ENCODE data around the gene LRIG1. TPM values are rescaled to one million over a fixed set of nuclear protein-coding genes. Genes with fewer than 3 reads are reported as not detected.

Gene LRIG1
- total and polyA plus RNA-seq, 2 experiments from 2014 or later, result 8.2 to 13.3 TPM

DNA sequence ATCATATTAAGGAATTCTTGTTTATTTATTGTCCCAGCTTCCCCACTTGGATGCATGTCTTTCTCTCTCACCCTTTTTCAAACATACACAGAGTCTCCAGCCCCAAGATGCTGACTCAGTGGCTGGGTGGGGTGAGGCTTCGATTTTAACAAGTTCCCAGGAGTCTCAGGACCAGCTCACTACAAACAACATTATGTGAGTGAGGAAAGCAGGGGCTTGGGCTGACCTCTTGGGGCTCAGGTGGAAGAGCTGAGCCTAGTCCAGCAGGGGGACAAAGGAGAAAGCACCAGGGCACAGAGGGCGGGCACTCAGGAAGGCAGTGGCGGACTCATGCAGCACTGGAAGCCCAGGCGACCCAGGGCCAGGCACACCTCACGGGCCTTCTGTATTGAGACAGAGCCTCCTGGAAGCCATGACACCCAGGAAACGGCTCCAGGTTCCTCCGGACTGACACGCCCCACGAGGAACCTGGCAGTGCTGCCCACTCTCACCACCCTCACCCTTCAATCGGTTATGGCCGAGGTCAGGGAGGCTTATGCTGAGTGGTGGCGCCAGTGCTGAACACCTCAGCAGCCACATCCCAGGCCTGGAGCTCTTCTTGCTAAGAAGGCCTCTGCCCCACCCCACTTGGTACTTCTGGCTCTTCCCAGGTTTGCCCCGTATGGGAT, 97.4 kb downstream of the LRIG1 start:
- H3K36me3 ChIP-seq (replicated peaks; ENCODE audit: insufficient read depth, low read depth), result no peaks in the 10 kb centered on the region
- no peaks in the 10 kb centered on the region for H3K9me3 ChIP-seq (ENCODE audit: low read depth)
- no peaks in the 10 kb centered on the region for H3K27me3 ChIP-seq
- WGBS (ENCODE audit: low lambda C conversion rate, missing lambda C conversion rate), result 82% methylated on average over 13 of the region's 13 CpGs
- no peak overlapping the region for H2AFZ ChIP-seq
- H3K4me1 ChIP-seq (ENCODE audit: insufficient read depth), result peaks cover 6% of the 10 kb centered on the region
- no peak overlapping the region for H3K4me3 ChIP-seq
- H3K79me2 ChIP-seq, result no peaks in the 10 kb centered on the region
- no peaks in the 10 kb centered on the region for H4K20me1 ChIP-seq (ENCODE audit: insufficient read depth, poor library complexity, severe bottlenecking)
- no peak overlapping the region for H3K4me2 ChIP-seq
- H3K9me2 ChIP-seq (replicated peaks; ENCODE audit: insufficient read depth), result no peaks in the 10 kb centered on the region
- no peak for TF ChIP-seq EZH2 (IDR thresholded peaks at IDR 0.05; ENCODE audit: borderline replicate concordance)
- TF ChIP-seq, protein P1, sequence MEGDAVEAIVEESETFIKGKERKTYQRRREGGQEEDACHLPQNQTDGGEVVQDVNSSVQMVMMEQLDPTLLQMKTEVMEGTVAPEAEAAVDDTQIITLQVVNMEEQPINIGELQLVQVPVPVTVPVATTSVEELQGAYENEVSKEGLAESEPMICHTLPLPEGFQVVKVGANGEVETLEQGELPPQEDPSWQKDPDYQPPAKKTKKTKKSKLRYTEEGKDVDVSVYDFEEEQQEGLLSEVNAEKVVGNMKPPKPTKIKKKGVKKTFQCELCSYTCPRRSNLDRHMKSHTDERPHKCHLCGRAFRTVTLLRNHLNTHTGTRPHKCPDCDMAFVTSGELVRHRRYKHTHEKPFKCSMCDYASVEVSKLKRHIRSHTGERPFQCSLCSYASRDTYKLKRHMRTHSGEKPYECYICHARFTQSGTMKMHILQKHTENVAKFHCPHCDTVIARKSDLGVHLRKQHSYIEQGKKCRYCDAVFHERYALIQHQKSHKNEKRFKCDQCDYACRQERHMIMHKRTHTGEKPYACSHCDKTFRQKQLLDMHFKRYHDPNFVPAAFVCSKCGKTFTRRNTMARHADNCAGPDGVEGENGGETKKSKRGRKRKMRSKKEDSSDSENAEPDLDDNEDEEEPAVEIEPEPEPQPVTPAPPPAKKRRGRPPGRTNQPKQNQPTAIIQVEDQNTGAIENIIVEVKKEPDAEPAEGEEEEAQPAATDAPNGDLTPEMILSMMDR (IDR thresholded peaks at IDR 0.05; ENCODE audit: poor library complexity), result no peak
- no peak for TF ChIP-seq EZH2phosphoT487 (IDR thresholded peaks at IDR 0.05; ENCODE audit: low read depth, severe bottlenecking, unreplicated experiment)
- H3K27ac ChIP-seq, result no peak overlapping the region
- no peak for DNase-seq (ENCODE audit: low spot score)

DNA sequence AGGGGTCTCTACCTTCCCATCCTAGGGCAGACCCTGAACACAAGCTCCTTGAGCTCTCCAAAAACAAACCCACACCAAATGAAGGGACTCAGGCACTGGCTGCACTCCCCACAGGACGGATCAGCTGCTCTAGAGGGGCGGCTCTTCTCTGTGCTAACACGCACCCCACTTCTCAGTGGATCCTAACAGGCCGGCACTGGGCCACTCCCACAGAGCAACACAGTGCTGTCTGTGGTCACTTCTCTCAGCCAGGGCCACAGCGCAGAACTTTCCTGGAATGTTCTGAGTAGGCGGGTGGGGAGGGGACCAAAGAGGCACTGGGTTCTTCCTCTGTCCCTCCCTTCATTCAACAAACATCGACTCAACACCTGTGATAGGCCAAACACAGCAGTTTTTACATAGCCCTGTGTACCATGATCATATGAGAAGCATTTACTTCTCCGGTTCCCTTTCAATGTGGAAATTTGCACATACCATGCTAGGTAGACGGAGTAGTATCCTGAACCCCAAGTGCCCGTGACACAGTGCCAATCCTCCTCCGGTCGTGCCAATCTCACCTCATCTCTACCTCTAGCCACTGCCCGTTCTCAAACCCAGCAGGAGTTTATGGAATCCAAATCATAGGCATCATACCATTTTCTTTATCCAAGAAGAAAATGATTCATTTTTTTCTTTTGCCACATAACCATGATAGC, 98.1 kb downstream of the LRIG1 start:
- 96% methylated on average over 13 of the region's 13 CpGs for WGBS (ENCODE audit: low lambda C conversion rate, missing lambda C conversion rate)
- no peaks in the 10 kb centered on the region for H3K9me3 ChIP-seq (ENCODE audit: low read depth)
- DNase-seq (ENCODE audit: low spot score), result no peak
- no peak overlapping the region for H3K27ac ChIP-seq
- H3K9me2 ChIP-seq (replicated peaks; ENCODE audit: insufficient read depth), result no peaks in the 10 kb centered on the region
- peaks cover 6% of the 10 kb centered on the region for H3K4me1 ChIP-seq (ENCODE audit: insufficient read depth)
- no peaks in the 10 kb centered on the region for H3K79me2 ChIP-seq
- no peak overlapping the region for H3K4me3 ChIP-seq
- H3K27me3 ChIP-seq, result no peaks in the 10 kb centered on the region
- no peak overlapping the region for H2AFZ ChIP-seq
- H4K20me1 ChIP-seq (ENCODE audit: insufficient read depth, poor library complexity, severe bottlenecking), result no peaks in the 10 kb centered on the region
- no peaks in the 10 kb centered on the region for H3K36me3 ChIP-seq (replicated peaks; ENCODE audit: insufficient read depth, low read depth)
- TF ChIP-seq EZH2 (IDR thresholded peaks at IDR 0.05; ENCODE audit: borderline replicate concordance), result no peak
- no peak for TF ChIP-seq EZH2phosphoT487 (IDR thresholded peaks at IDR 0.05; ENCODE audit: low read depth, severe bottlenecking, unreplicated experiment)
- TF ChIP-seq, protein P1 (IDR thresholded peaks at IDR 0.05; ENCODE audit: poor library complexity), result no peak
- H3K4me2 ChIP-seq, result no peak overlapping the region

DNA sequence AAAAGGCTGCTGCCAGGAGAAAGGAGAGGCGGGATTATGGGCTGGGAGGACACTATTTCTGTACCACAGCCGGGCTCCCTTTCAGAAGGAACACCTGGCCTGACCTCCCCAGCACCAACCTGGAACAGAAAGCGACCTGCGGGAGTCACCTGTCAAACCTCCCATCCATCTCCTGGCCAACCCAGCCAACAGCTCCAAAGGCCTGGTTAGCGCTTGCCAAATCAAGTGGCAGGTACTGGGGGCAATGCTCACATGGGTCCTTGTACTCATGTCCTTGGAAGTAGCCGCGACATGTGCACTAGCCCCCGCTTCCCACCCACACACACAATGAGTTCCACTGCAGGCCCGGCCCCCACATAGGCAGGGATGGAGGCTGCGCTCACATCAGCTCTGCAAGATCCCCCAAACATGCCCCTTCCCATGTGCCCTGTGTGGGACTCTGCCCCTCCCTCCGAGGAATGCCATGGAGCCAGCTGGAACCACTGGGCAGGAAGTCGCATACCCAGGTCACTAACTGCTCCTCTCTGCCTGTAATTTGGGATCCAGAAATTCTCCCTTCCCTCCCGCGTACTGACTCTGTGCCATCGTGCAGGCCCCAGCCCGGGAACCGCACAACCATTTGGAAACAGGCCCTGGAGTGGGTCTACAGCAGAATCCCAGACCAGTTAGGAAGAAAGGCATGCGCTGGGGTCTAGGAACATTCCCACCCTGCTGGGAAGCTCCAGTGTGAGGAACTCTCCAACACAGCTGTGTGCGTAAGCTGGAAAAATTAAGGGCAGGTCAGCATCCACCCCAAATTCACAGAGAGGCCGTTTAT, 98.9 kb downstream of the LRIG1 start:
- Histone ChIP-seq H4K20me1 (ENCODE audit: insufficient read depth, poor library complexity, severe bottlenecking) (no peaks in the 10 kb centered on the region), H3K36me3 (replicated peaks; ENCODE audit: insufficient read depth, low read depth) (no peaks in the 10 kb centered on the region), H3K27ac (no peak overlapping the region), H3K4me2 (no peak overlapping the region), H3K27me3 (no peaks in the 10 kb centered on the region), H3K9me3 (ENCODE audit: low read depth) (no peaks in the 10 kb centered on the region), H3K9me2 (replicated peaks; ENCODE audit: insufficient read depth) (no peaks in the 10 kb centered on the region), H3K4me3 (no peak overlapping the region), H3K79me2 (no peaks in the 10 kb centered on the region), H2AFZ (no peak overlapping the region), H3K4me1 (ENCODE audit: insufficient read depth) (peaks cover 6% of the 10 kb centered on the region)
- no peak for DNase-seq (ENCODE audit: low spot score)
- 90% methylated on average over 20 of the region's 20 CpGs for WGBS (ENCODE audit: low lambda C conversion rate, missing lambda C conversion rate)
- no peak for TF ChIP-seq EZH2 (IDR thresholded peaks at IDR 0.05; ENCODE audit: borderline replicate concordance)
- TF ChIP-seq, protein P1 (IDR thresholded peaks at IDR 0.05; ENCODE audit: poor library complexity), result no peak
- no peak for TF ChIP-seq EZH2phosphoT487 (IDR thresholded peaks at IDR 0.05; ENCODE audit: low read depth, severe bottlenecking, unreplicated experiment)
